GM19025 (cell line): Measurements from ENCODE around the gene CACNA1G.

ENCODE experiments used
- ATAC-seq: cut with Tn5 transposase; IDR thresholded peaks from one replicate; pipeline ENCODE4 v1.9.1; 2021; ENCODE audit warnings: mild to moderate bottlenecking, low read depth, moderate library complexity; ENCODE audit not compliant: unreplicated experiment

The CACNA1G gene

DNA sequence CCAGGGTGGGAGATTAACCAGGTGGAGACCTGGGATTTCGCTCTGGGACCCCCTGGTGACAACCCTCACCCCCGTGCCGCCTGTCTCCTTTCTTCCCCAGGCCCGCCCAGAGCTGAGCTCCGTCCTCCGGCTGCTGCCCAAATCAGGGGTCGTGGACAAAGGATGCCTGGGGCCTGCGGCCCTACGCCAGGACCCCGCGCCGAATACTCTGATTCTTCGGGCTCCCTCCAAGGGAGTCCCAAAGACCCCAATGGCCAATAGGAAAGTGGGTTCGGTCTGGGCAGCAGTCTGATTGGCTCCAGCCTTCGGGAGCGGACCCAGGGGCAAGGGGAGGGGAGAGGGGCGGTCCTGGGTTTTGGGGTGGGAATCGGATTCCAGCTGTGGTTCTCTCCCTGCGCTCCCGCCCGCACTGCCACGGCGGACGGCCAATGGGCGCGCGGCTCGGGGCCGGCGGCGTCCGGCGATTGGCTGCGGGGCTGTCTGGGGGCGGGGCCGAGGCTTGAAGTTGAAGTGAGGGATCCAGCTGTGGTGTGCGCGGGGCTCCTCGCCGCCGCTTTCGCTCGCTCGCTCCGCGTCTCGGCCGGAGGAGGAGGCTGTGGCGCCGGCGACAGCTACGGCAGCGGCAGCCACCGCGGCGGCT, at the start of gene CACNA1G:
Gene CACNA1G (plus strand): TSS at position 531 of the 640 bp plus-strand sequence. CDS start 745 bp downstream, outside the sequence.
- ATAC-seq = peak; percentile 98

DNA sequence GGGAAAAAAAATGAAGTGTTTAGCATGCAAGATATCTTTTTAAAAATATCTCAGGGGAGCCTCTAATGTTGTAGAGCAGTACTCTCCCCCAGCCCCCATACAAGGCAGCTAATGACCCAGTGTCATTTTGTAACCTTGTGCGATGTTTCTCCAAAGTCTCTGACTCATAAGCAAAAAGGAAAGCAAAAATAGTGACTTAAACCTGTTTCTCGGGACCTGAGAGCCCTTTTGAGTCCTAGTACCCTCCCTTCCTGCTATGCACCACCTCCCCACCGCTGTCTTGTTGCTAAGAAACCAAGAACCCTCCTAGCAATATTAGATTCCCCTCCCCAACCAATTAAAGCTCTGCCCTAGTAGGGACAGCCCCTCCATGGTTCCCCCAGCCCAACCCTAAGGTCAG, 49.5 kb upstream of the CACNA1G start:
- peak; percentile 85 for ATAC-seq

GRCh38 chr17:50513495-50513894, 47.0 kb upstream of the CACNA1G start:
- no peak for ATAC-seq

- ATAC-seq = no peak
Measured at GRCh38 chr17:50514388-50514787, 46.1 kb upstream of the CACNA1G start.

DNA sequence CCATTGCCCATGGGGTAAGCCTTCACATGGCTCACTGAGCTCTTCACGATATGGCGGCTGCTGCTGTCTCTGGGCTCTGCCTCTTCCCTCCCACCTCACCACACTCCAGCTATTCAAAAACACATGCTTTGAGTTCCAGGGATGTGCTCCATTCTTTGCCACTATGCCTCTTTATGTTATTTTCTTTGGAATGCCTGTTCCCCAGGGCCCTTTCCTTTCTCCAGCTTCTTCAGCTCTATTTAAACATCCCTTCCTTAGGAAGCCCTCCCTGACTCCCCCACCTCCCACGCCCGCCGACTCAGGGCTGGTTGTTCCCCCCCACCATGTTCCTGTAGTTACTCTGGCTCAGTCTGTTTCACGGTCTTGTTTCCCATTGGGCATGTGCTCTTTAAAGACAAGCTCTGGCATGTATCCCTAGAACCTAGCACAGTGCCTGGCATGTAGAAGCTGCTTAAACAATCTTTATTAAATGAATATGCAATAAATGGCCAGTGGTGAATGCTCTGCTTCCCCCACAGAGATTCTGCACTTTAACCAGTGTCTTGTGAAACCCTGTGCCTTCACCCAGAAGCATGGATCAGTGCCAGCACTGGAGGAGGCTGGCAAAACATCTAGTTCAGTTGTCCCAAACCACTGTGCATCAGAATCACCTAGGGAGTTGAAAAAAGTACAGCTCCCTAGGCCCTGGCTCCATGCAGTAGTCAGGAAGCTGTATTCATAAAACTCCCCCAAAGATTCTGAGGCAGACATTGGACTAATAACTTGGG, 45.4 kb upstream of the CACNA1G start:
- no peak for ATAC-seq

- ATAC-seq = no peak
Measured at GRCh38 chr17:50517011-50517410, 43.5 kb upstream of the CACNA1G start.

DNA sequence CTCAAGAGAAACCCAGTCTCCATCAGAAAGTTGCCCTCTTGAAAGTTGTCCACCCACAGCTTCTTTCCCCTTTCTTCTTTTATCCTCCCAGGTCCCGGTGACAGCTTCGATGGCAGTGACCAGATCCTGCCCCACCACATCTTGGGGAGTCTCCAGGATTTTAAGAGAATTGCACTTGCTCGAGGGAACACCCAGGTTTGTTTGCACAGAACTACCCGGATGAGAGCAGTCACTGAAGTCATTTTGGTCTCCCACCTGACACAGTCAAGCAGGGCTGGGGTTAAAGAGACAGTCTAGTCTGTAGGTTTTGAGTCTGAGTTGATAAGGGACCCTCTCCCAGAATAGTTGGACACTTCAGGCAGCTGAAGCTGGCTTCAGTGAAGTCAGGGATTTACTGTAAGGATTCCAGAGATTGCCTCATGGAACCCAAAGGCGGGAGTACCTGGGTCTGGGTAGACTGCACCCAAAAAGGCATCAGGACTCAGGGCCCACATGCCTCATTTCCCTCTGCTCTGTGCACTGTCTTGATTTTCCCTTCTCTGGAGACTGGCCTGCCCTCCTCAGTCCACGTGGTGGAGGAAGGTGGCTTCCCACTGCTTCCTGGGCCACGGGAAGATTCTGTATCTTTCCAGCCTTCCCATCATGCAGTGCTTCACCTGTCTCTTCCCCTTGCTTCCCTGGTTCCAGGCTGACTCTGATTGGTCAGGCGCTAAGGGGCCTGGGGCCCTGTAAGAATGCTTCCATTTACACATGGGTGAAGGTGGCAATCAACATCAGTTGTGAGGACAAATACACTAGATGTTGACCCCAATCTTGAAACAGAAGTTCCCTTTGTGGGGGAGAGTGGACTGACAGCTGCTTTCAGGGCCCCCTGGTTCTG, 42.8 kb upstream of the CACNA1G start:
- no peak for ATAC-seq

DNA sequence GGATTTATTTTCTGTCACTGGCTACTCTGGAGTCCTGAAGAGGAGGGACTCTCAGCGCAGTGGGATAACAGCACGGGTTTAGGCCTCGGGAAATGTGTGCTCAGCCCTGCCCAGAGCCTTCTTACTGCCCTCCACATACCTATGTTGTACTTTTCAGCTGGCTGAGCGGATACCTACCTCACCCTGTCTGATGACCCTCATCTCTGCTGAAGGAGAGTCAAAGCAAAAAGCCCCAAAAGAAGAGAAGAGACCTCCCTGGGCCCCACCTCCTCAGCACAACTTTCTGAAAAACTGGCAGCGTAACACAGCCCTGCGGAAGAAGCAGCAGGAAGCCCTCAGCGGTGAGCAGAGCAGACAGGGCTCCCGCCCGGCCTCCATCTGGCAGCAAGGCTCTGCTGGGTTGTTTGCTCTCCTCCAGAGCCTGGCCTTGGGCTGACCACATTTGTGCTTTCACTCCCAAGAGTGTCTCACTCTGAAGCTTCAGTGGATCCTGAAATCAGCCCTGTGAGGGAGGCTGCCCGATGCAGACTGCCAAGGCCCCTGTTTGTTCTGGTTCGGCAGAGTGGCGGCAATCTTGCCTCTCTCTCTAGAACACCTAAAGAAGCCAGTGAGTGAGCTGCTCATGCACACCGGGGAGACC, 42.0 kb upstream of the CACNA1G start:
- ATAC-seq = no peak

GRCh38 chr17:50519141-50519834, 41.2 kb upstream of the CACNA1G start:
- no peak for ATAC-seq

DNA sequence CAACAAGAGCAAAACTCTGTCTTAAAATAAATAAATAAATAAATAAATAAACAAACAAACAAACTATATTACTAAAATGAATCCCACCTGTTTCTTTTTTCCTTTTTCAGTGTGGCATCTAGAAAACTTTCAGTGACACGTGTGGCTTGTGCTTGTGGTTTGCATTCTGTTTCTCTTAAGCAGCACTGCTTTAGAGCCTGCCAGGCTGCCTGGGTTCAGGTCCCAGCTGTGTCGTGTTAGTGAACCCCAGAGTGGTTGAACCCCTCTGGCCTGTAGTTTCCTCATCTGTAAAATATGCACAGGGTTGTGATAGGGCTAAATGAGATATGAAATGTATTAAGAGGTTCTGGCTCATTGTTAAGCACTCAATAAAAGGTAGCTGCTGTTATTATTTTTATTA, 40.0 kb upstream of the CACNA1G start:
- ATAC-seq = no peak

GRCh38 chr17:50521514-50521913, 39.0 kb upstream of the CACNA1G start:
- ATAC-seq = no peak

- no peak for ATAC-seq
Measured at GRCh38 chr17:50522766-50523165, 37.7 kb upstream of the CACNA1G start.

DNA sequence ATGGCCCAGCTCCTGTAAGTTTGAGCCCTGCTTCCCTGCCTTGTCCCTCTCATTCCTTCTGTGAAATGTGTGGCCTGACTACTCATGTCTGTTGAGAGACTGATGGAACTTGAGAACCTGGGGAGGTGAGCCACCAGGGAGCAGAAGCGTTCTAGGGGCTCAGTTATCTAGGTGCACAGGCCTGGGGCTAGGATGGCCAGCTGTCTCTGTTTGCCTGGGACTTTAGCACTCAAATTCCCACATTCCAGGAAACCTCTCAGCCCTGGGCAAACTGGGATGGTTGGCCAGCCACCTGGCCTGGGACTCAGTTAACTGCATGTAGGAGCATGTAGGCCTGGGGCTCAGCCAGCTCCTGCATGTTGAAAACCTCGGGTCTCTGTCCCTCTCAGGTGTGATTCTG, 37.3 kb upstream of the CACNA1G start:
- no peak for ATAC-seq

- no peak for ATAC-seq
Measured at GRCh38 chr17:50524838-50525237, 35.7 kb upstream of the CACNA1G start.

DNA sequence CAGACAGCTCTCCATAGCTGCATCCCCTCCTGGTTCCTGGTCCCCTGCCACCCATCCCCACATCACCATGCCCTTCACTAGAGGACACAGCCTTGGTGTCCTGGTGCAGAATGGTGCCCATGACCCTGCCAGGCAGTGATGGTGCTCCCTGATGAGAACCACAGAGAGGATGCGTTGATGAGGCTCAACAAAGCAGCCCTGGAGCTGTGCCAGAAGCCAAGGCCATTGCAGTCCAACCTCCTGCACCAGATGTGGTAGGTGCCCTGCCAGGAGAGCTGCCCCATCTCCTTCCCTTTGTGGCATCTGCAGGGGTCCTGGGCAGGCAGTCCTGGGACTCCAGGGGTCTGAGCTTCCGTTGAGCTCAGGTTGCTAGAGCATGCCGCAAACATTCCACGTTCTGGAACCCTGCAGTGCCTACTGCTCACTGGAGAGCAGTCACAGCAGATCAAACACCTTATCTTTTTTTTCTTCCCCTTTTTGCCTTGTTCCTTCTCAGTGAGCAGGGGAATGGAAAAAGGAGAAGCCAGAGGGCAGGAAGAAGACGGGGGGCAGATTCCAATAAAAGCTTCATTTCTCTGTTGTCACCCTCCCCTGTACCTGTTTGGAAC, 33.3 kb upstream of the CACNA1G start:
- no peak for ATAC-seq

- no peak for ATAC-seq
Measured at GRCh38 chr17:50527949-50528474, 32.5 kb upstream of the CACNA1G start.

GRCh38 chr17:50529849-50530248, 30.7 kb upstream of the CACNA1G start:
- ATAC-seq = no peak

- no peak for ATAC-seq
Measured at GRCh38 chr17:50531428-50532025, 29.0 kb upstream of the CACNA1G start.

GRCh38 chr17:50532452-50533024, 28.0 kb upstream of the CACNA1G start, which contains the start of gene EPN3:
EPN3 (plus strand) TSS chr17:50532735; CDS start chr17:50536557, 3,822 bp downstream.
- no peak for ATAC-seq
